GM12878 (cell line): Measurements from ENCODE around the gene MGMT. TPM values are rescaled to one million over a fixed set of nuclear protein-coding genes. Genes with fewer than 3 reads are reported as not detected.

ENCODE experiments used
- ATAC-seq: fragments of 200-7000 bp; cut with Tn5 transposase; 3 replicates; pipeline ENCODE4 v1.9.1; 2020; ENCODE audit warnings: mild to moderate bottlenecking, moderate library complexity
- BruUV-seq: library from RNA; stranded (reverse); fragments of 400-500 nt; replicated peaks from 2 replicates; lab custom pipeline; 2021; lab: Mats Ljungman, UMichigan
- CTCF ChIA-PET: fragments of 300-600 bp; sonication (Branson Sonifier 250); formaldehyde crosslinking; extraction: SDS; loops from one replicate; lab custom pipeline; 2021; ENCODE audit warnings: inconsistent platforms; lab: Yijun Ruan, JAX
- POLR2A ChIA-PET: fragments of 350-600 bp; formaldehyde crosslinking; extraction: SDS; loops from one replicate; lab custom pipeline; 2021; ENCODE audit warnings: inconsistent platforms; lab: Charles Lee
- RAD21 ChIA-PET: fragments of 300-600 bp; sonication (Branson Sonifier 250); formaldehyde crosslinking; loops from one replicate; lab custom pipeline; 2023; ENCODE audit warnings: antibody characterized with exemption; ENCODE audit not compliant: unreplicated experiment; lab: Charles Lee
- SMC1A ChIA-PET: fragments of 300-600 bp; sonication (Branson Sonifier 250); formaldehyde crosslinking; loops from one replicate; lab custom pipeline; 2023; ENCODE audit not compliant: unreplicated experiment, uncharacterized antibody; lab: Charles Lee
- DNase-seq: peaks from one replicate; pipeline ENCODE4 v3.0.0-alpha.2; 2011; ENCODE audit warnings: low read depth, low spot score
- FAIRE-seq: peaks from 3 replicates; lab custom pipeline; 2011; peaks lifted over from hg19 to GRCh38; lab: Jason Lieb, UNC
- H2AFZ ChIP-seq: 2 replicates; pipeline ENCODE4 v1.6.0; 2011; ENCODE audit warnings: low read depth, low read length, control low read depth; ENCODE audit not compliant: control insufficient read depth
- H3K27ac ChIP-seq: 2 replicates; pipeline ENCODE4 v1.5.1; 2011; ENCODE audit warnings: control low read depth; ENCODE audit not compliant: control insufficient read depth, insufficient read depth
- H3K27me3 ChIP-seq, 2 experiments: replicated peaks in 1 of 2; 2 replicates each; pipeline versions ENCODE4 v1.6.0 to v1.6.1; 2011; ENCODE audit warnings: low read length in 1 of 2; ENCODE audit not compliant: control insufficient read depth in 2 of 2, insufficient read depth in 2 of 2
- H3K36me3 ChIP-seq, 2 experiments: 2 replicates each; pipeline ENCODE4 v1.5.1; 2011; ENCODE audit warnings: low read length in 1 of 2; ENCODE audit not compliant: control insufficient read depth in 2 of 2, insufficient read depth in 2 of 2
- H3K4me1 ChIP-seq: 2 replicates; pipeline ENCODE4 v1.6.1; 2011; ENCODE audit warnings: mild to moderate bottlenecking, low read length, moderate library complexity, mixed read lengths; ENCODE audit not compliant: control insufficient read depth, insufficient read depth
- H3K4me2 ChIP-seq: 2 replicates; pipeline ENCODE4 v1.6.0; 2011; ENCODE audit warnings: control low read depth; ENCODE audit not compliant: control insufficient read depth, insufficient read depth
- H3K4me3 ChIP-seq: fragments of 200-600 bp; sonication (generic); 2 replicates; pipeline ENCODE4 v1.5.1; 2016
- H3K79me2 ChIP-seq: 2 replicates; pipeline ENCODE4 v1.6.0; 2011; ENCODE audit warnings: low read length; ENCODE audit not compliant: control insufficient read depth, insufficient read depth
- H3K9ac ChIP-seq: 2 replicates; pipeline ENCODE4 v1.8.0; 2011; ENCODE audit warnings: low read length, control low read depth, mixed read lengths; ENCODE audit not compliant: control insufficient read depth, insufficient read depth
- H3K9me3 ChIP-seq: replicated peaks from 3 replicates; pipeline ENCODE4 v1.5.1; 2011; ENCODE audit warnings: mild to moderate bottlenecking, low read length; ENCODE audit not compliant: control insufficient read depth, insufficient read depth
- H4K20me1 ChIP-seq: 2 replicates; pipeline ENCODE4 v1.6.0; 2011; ENCODE audit not compliant: control insufficient read depth, insufficient read depth
- GATAD2B ChIP-seq: fragments of 450-650 bp; conservative IDR thresholded peaks from 2 replicates; pipeline ENCODE4 v1.6.1; 2017; ENCODE audit warnings: low read depth, mild to moderate bottlenecking, moderate library complexity
- NRF1 ChIP-seq: conservative IDR thresholded peaks from 2 replicates; pipeline ENCODE4 v1.6.1; 2011; ENCODE audit warnings: mild to moderate bottlenecking, low read depth, low read length, improper control_type of control experiment
- POLR2AphosphoS2 ChIP-seq: IDR thresholded peaks from 2 replicates; pipeline ENCODE4 v1.6.1; 2011; ENCODE audit warnings: low read depth, mild to moderate bottlenecking, low read length, improper control_type of control experiment, moderate library complexity
- SREBF1 ChIP-seq: IDR thresholded peaks from 2 replicates; pipeline ENCODE4 v1.6.1; 2012; ENCODE audit warnings: mild to moderate bottlenecking, low read length
- WGBS: methylation state at CpG from one replicate; pipeline ENCODE4 v1.1.6; 2016; ENCODE audit warnings: low lambda C conversion rate; ENCODE audit not compliant: insufficient replicate concordance, insufficient coverage; ENCODE audit errors: missing lambda C conversion rate; 5-methylcytosine and 5-hydroxymethylcytosine counted together
- in situ Hi-C: fragments of 300-500 bp; cut with MboI; formaldehyde crosslinking; loops from 9 replicates; pipeline ENCODE4 v1.14.3; 2018; ENCODE audit warnings: mixed read lengths
- intact Hi-C: fragments of 100-400 bp; cut with micrococcal nuclease; formaldehyde crosslinking; loops from one replicate; pipeline ENCODE4 v1.14.2; 2022; ENCODE audit not compliant: unreplicated experiment
- polyA plus RNA-seq, 11 experiments: library from polyadenylated mRNA; depleted of rRNA in 4 of 11; unstranded in 6 of 11; stranded (reverse) in 5 of 11; fragments of >200 nt; fragmentation: Nextera tagmentation in 4 of 11; fragmentation: Illumina TruSeq in 1 of 11; extraction: Ambion mirVana in 4 of 11; extraction: Trizol in 1 of 11; gene quantifications; 1 replicate in 1 of 11; 2 replicates in 10 of 11; pipeline versions ENCODE4 v1.2.1 to v1.2.3, GENCODE V29; 2011 to 2016; ENCODE audit warnings: inconsistent platforms in 2 of 11, missing spikeins in 2 of 11, low read depth in 1 of 11
- total RNA-seq, 4 experiments: library from RNA; depleted of rRNA in 3 of 4; stranded (reverse); fragments of >200 nt in 3 of 4; fragmentation: Illumina TruSeq in 1 of 4; extraction: Trizol in 1 of 4; gene quantifications; 2 replicates each; pipeline versions ENCODE4 v1.2.1 to v1.2.3, GENCODE V29; 2013 to 2021

The MGMT gene
- total and polyA plus RNA-seq, 10 of the 15 experiments (the other 5 are each of a cell fraction or from before 2014, with no cell fraction given): 0.16 to 24.2 (median 13.3) TPM

DNA sequence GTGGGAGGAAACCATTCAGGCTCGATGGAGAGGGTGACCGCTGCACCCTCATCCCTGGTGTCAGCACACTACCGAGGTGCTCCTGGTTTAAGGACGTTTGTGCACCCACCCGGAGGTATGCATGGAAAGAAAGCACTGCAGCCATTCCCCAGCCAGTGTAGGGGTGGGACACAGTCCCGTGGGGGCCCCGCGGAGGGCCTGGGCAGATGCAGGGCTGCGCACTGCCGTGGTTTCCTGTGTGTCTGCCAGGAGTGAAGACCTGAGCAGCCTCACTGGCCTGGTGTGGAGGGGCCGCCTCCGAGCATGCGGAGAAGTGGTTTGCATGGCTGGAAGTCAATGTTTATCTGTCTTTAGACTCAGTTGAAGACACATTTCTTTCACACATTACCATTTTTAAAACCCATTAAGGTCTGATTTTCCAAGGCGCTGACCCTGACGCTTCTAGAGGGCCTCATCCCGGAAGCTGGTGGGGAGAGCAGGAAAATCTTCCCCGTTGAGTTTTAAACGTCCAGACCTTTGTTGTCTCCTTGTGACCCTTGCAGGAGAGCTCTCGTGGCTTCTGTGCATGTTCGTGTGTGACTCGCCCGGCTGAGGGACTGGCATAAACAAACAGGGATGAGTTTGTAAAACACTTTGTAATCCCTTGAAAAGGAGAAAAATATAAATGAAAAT, 188.1 kb downstream of the MGMT start:
- TF ChIP-seq GATAD2B (no peak), POLR2AphosphoS2 (no peak), NRF1 (no peak)
- ATAC-seq: no peak
- ChIA-PET POLR2A (no interaction called here), SMC1A (no interaction called here), CTCF (no interaction called here), RAD21 (no interaction called here)
- H3K4me1 ChIP-seq: no peaks in the 10 kb centered on the region
- no peak overlapping the region for H2AFZ ChIP-seq
- in situ Hi-C loops (no loop called here), intact Hi-C loops (no loop called here)
- no peak for FAIRE-seq
- H3K36me3 ChIP-seq: no peaks in the 10 kb centered on the region
- H3K4me3 ChIP-seq: no peak overlapping the region
- H3K27me3 ChIP-seq: no peaks in the 10 kb centered on the region
- no peak overlapping the region for H3K9ac ChIP-seq
- no peak overlapping the region for H3K4me2 ChIP-seq
- H3K27ac ChIP-seq: no peak overlapping the region
- H3K79me2 ChIP-seq: no peaks in the 10 kb centered on the region
- H4K20me1 ChIP-seq: no peaks in the 10 kb centered on the region
- BruUV-seq: no TSS peak
- no peaks in the 10 kb centered on the region for H3K9me3 ChIP-seq
- 86% methylated on average over 19 of the region's 22 CpGs for WGBS
- no peak for DNase-seq

DNA sequence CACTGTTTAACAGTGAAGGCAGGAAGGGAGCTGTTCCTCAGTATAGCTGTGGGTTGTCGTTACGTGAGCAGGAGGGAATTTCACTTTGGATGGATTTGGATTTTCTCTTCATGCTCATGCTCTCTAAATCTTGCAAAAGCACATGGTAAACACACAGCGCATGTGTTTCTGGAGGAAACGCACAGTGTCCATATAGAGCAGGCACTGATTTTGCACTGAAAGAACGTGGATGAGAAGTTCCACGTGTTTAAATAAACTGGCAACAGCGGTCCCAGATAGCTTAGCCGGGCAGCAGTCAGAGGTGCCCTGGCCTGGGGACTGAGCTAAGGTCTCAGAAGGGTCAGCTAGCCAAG, 188.6 kb downstream of the MGMT start:
- no peak overlapping the region for H3K4me2 ChIP-seq
- CTCF ChIA-PET: no interaction called here
- in situ Hi-C loops (no loop called here), intact Hi-C loops (no loop called here)
- SMC1A ChIA-PET: no interaction called here
- no peak for FAIRE-seq
- H3K27me3 ChIP-seq: no peaks in the 10 kb centered on the region
- no peak overlapping the region for H3K27ac ChIP-seq
- DNase-seq: no peak
- no peak overlapping the region for H2AFZ ChIP-seq
- H3K79me2 ChIP-seq: no peaks in the 10 kb centered on the region
- POLR2A ChIA-PET: no interaction called here
- H3K9me3 ChIP-seq: no peaks in the 10 kb centered on the region
- no TSS peak for BruUV-seq
- H4K20me1 ChIP-seq: no peaks in the 10 kb centered on the region
- no peaks in the 10 kb centered on the region for H3K4me1 ChIP-seq
- RAD21 ChIA-PET: no interaction called here
- no peak overlapping the region for H3K9ac ChIP-seq
- WGBS: 97% methylated on average over 8 of the region's 8 CpGs
- no peak for TF ChIP-seq SREBF1
- no peaks in the 10 kb centered on the region for H3K36me3 ChIP-seq
- H3K4me3 ChIP-seq: no peak overlapping the region
- ATAC-seq: no peak
